Esophagus squamous epithelium (tissue), 5 donors: ENCODE measurements around the gene CFAP97. TPM values are rescaled to one million over a fixed set of nuclear protein-coding genes. Genes with fewer than 3 reads are reported as not detected.
"Not testable (repeated sequence)": the region's sequence is repeated elsewhere in the genome, so short reads cannot be mapped to it uniquely, and the experiment has no call there.

ENCODE experiments used
- DNase-seq: peaks from one replicate; lab custom pipeline; 2025; lab: John Stamatoyannopoulos, UW
- H3K27ac ChIP-seq, 4 donors: fragments of 200-600 bp; sonication (generic); one replicate each; pipeline ENCODE4 v1.5.1; 2016 to 2019; ENCODE audit warnings: mild to moderate bottlenecking in 1 of 4
- H3K27me3 ChIP-seq, 4 donors: fragments of 200-600 bp; sonication (generic); 1 replicate in 3 of 4; 2 replicates in 1 of 4; pipeline versions ENCODE4 v1.5.1 to v1.6.0; 2017 to 2021; ENCODE audit warnings: antibody characterized with exemption in 1 of 4
- H3K36me3 ChIP-seq, 3 donors: fragments of 200-600 bp; sonication (generic); one replicate each; pipeline ENCODE4 v1.5.1; 2016 to 2019
- H3K4me1 ChIP-seq, 3 donors: fragments of 200-600 bp; sonication (generic); one replicate each; pipeline ENCODE4 v1.5.1; 2017 to 2019
- H3K4me3 ChIP-seq, 4 donors: fragments of 200-600 bp; sonication (generic); 1 replicate in 3 of 4; 2 replicates in 1 of 4; pipeline ENCODE4 v1.5.1; 2016 to 2019; ENCODE audit warnings: mild to moderate bottlenecking in 2 of 4, moderate library complexity in 1 of 4
- H3K9me3 ChIP-seq, 3 donors: fragments of 200-600 bp; sonication (generic); one replicate each; pipeline ENCODE4 v1.5.1; 2016 to 2019
- POLR2A ChIP-seq, 4 donors: fragments of 450-650 bp; IDR thresholded peaks; one replicate each; pipeline ENCODE4 v1.6.1; 2017; ENCODE audit warnings: antibody characterized with exemption in 4 of 4, mild to moderate bottlenecking in 4 of 4, moderate library complexity in 3 of 4
- WGBS, 2 donors: methylation state at CpG; one replicate each; pipeline ENCODE4 v1.1.5; 2018; 5-methylcytosine and 5-hydroxymethylcytosine counted together
- intact Hi-C: fragments of 100-400 bp; cut with DNase I; formaldehyde crosslinking; loops from one replicate; pipeline ENCODE4 v1.15.0; 2022
- total RNA-seq, 4 donors: library from RNA; depleted of rRNA; stranded (reverse); fragments of >200 nt; gene quantifications; one replicate each; pipeline ENCODE4 v1.1.0, GENCODE V29; 2016
- TF ChIP-seq, protein P1 (sequence below), 6 experiments: fragments of 450-650 bp in 4 of 6; fragments of 200-600 bp in 2 of 6; sonication (generic) in 2 of 6; IDR thresholded peaks; one replicate each; pipeline ENCODE4 v1.5.1; 2016 to 2019; ENCODE audit warnings: antibody characterized with exemption in 6 of 6, mild to moderate bottlenecking in 4 of 6, moderate library complexity in 4 of 6
- donor health status: DM: yes; HTN: yes; CAD: no.

The CFAP97 gene
- total RNA-seq, 4 donors from 2014 or later: 14.6 to 34.0 (median 20.0) TPM

DNA sequence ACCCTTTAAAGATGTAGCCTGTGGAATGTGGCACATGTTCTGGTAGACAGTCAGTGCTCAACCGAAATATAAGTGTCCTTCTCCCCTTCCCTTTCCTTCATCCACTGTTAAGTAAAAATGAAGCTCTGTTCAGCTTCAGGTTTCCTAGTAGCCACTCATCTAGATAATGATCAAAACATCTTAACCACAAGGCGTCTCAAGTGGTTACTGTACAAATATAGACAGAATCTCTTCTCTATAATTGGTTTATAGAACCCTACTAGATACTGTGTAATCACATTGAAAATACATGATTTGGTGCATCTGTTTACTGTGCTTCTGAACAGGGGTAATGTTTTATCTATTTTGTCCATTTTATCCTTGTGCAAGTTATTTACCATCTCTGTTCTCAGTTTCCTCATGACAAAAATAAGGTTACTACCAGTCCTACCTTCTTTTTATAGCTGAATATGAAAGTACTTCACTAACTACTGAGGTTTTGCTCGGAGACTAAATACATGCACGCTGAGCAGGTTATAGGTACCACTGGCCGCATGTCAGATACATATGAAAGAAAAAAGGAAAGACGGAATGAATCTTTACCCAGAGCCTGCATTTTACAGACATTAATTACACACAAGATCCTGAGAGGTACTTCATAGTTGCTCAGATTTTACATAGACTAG is 81.0 kb downstream of the CFAP97 start:
- no peak for TF ChIP-seq POLR2A (IDR thresholded peaks at IDR 0.05)
- TF ChIP-seq, protein P1, sequence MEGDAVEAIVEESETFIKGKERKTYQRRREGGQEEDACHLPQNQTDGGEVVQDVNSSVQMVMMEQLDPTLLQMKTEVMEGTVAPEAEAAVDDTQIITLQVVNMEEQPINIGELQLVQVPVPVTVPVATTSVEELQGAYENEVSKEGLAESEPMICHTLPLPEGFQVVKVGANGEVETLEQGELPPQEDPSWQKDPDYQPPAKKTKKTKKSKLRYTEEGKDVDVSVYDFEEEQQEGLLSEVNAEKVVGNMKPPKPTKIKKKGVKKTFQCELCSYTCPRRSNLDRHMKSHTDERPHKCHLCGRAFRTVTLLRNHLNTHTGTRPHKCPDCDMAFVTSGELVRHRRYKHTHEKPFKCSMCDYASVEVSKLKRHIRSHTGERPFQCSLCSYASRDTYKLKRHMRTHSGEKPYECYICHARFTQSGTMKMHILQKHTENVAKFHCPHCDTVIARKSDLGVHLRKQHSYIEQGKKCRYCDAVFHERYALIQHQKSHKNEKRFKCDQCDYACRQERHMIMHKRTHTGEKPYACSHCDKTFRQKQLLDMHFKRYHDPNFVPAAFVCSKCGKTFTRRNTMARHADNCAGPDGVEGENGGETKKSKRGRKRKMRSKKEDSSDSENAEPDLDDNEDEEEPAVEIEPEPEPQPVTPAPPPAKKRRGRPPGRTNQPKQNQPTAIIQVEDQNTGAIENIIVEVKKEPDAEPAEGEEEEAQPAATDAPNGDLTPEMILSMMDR (IDR thresholded peaks at IDR 0.05): no peak
- DNase-seq: no peak
- Histone ChIP-seq H3K27ac (no peak overlapping the region), H3K9me3 (no peaks in the 10 kb centered on the region), H3K27me3 (peaks cover 0 to 24% (median 2%) of the 10 kb centered on the region in 4 donors), H3K4me3 (no peak overlapping the region), H3K36me3 (no peaks in the 10 kb centered on the region), H3K4me1 (peaks cover 9% of the 10 kb centered on the region in 3 donors)
- intact Hi-C loops: no loop called here
- 83 to 85% methylated on average over 6 of the region's 6 CpGs for WGBS, 2 donors

DNA sequence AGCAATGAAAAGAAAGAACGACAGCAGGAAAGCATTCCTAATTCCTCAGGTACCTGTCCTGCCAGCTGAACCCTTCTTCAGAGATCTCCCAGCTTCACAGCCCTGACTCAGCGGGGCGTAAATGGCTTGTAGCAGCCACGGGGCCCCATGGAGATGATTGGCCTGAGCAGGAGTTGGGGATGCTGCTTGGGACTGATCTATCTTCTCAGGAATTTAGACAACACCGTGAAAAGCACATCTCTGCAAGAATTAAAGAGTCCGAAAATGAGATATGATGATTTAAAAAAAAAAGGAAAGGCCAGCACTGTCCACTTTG is 83.2 kb downstream of the CFAP97 start:
- 72 to 80% methylated on average over 5 to 6 of the region's 6 CpGs for WGBS, 2 donors
- H3K27me3 ChIP-seq: peaks cover 0 to 11% (median 0%) of the 10 kb centered on the region in 4 donors
- no peak for TF ChIP-seq POLR2A (IDR thresholded peaks at IDR 0.05)
- TF ChIP-seq, protein P1 (IDR thresholded peaks at IDR 0.05): no peak

DNA sequence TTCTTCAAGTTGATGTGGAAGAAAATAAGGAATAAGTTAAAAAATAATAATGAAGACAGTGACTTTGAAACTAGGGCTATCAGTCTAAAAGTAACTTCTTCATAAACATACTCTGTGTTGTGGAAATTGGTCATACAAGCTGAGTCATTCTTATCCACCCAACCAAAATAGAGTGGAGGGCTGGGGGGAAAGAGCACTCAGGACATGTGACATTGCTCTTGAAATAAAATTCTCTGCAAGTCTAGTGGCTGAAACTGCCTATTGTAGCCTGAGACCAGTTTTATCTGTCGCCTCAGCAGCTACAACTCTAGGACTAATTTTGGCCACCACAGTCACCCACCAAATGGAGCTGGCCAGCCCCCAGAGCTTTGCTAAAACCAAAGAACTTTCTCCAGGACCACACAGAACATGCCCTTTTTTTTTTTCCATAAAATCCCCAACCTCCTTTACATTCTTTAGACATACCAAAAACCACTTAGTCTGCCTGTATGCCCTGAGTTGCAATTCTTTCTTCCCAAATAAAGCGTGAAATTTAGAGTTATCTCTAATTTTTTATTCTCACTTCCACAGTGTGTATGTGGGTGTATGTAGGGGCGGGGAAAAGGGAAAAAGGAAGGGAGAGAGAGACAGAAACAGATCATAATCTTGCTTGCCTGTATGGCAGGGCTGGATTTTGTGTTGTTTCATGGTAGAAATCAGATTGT is 83.7 kb downstream of the CFAP97 start:
- no peak for DNase-seq
- Histone ChIP-seq H3K9me3 (no peaks in the 10 kb centered on the region), H3K36me3 (no peaks in the 10 kb centered on the region), H3K4me3 (no peak overlapping the region), H3K27me3 (peaks cover 0 to 6% (median 0%) of the 10 kb centered on the region in 4 donors), H3K27ac (no peak overlapping the region), H3K4me1 (peaks cover 0 to 5% (median 0%) of the 10 kb centered on the region in 3 donors)
- intact Hi-C loops: no loop called here
- WGBS, 2 donors: 66 to 81% methylated on average over 2 to 3 of the region's 3 CpGs
- TF ChIP-seq, protein P1 (IDR thresholded peaks at IDR 0.05): no peak
- TF ChIP-seq POLR2A (IDR thresholded peaks at IDR 0.05): no peak

More for the DNA sequence above, 83.2 kb downstream of the CFAP97 start:
- DNase-seq: no peak
- H3K4me1 ChIP-seq: peaks cover 0 to 5% (median 0%) of the 10 kb centered on the region in 3 donors
- no peak overlapping the region for H3K4me3 ChIP-seq
- no peaks in the 10 kb centered on the region for H3K36me3 ChIP-seq
- H3K9me3 ChIP-seq: no peaks in the 10 kb centered on the region
- H3K27ac ChIP-seq: no peak overlapping the region
- intact Hi-C loops: no loop called here

DNA sequence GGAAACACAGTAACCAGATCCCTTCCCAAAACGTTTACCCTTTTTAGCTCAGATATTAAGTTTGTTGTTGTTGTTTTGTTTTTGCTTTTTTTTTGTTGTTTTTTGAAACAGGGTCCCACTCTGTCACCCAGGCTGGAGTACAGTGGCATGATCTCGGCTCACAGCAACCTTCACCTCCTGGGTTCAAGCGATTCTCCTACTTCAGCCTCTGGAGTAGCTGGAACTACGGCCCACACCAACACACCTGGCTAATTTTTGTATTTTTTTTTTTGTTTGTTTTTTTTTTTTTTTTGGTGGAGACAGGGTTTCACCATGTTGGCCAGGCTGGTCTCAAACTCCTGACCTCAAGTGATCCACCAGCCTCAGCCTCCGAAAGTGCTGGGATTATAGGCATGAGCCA is 84.3 kb downstream of the CFAP97 start:
- intact Hi-C loops, DNase-seq: not testable (repeated sequence)

DNA sequence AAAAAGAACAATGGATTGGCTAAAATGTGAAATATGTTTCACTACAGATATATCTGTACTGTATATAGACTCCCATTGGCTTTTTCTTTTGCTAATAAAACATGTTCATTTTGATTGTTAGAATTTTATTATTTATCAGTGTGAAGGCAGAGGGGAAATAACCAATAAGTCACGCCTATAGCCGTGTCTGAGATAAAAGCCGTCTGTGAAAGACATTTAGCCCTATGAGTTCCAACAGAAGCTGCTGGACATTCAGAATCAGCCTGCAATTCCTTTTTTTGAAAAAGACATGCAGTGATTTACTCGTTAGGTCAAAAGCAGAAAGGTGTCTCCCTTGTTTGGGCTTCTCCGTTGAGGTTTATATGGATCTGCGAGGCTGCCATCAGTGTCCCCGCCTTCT is 84.9 kb downstream of the CFAP97 start:
- Histone ChIP-seq H3K4me1 (peaks cover 0 to 5% (median 0%) of the 10 kb centered on the region in 3 donors), H3K27ac (no peak overlapping the region), H3K4me3 (no peak overlapping the region), H3K27me3 (no peaks in the 10 kb centered on the region), H3K36me3 (no peaks in the 10 kb centered on the region), H3K9me3 (no peaks in the 10 kb centered on the region)
- intact Hi-C loops: no loop called here
- TF ChIP-seq, protein P1 (IDR thresholded peaks at IDR 0.05): no peak
- TF ChIP-seq POLR2A (IDR thresholded peaks at IDR 0.05): no peak
- no peak for DNase-seq
- WGBS, 2 donors: 89 to 97% methylated on average over 7 of the region's 7 CpGs

More for the DNA sequence above, 84.3 kb downstream of the CFAP97 start:
- not testable (repeated sequence) for H3K27me3 ChIP-seq, H3K9me3 ChIP-seq, H3K4me1 ChIP-seq, H3K27ac ChIP-seq, H3K4me3 ChIP-seq, H3K36me3 ChIP-seq
- 76 to 82% methylated on average over 5 of the region's 5 CpGs for WGBS, 2 donors
